Measurements from ENCODE around the gene IL31RA. TPM values are rescaled to one million over a fixed set of nuclear protein-coding genes. Genes with fewer than 3 reads are reported as not detected.

IL31RA gene
- total and polyA plus RNA-seq, 2 experiments from 2014 or later: not detected

DNA sequence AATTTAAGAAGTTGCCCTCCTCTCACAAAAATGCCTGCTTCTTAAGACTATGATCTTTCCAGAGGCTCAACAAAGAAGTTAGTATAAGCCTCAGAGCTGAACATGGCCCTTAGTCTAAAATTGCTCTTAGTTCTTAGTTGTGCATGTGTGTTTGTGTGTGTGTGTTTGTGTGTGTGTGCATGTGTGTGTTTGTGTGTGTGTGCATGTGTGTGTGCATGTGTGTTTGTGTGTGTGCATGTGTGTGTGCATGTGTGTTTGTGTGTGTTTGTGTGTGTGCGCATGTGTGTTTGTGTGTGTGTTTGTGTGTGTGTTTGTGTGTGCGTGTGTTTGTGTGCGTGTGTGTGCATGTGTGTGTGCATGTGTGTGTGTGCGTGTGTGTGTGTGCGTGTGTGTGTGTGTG, 15.8 kb downstream of the IL31RA start:
- Histone ChIP-seq H3K4me2 (no peak overlapping the region), H3K27ac (ENCODE audit: low read depth) (no peak overlapping the region), H3K4me3 (no peak overlapping the region), H3K4me1 (ENCODE audit: insufficient read depth) (no peaks in the 10 kb centered on the region), H3F3A (replicated peaks; ENCODE audit: low read depth) (no peaks in the 10 kb centered on the region), H3K9me2 (ENCODE audit: insufficient read depth) (no peaks in the 10 kb centered on the region; the same call in 1 of the 2 replicates), H2AFZ (no peak overlapping the region), H3K79me2 (replicated peaks; ENCODE audit: insufficient read depth) (no peaks in the 10 kb centered on the region), H4K20me1 (replicated peaks; ENCODE audit: insufficient read depth) (no peaks in the 10 kb centered on the region), H3K27me3 (ENCODE audit: insufficient read depth) (no peaks in the 10 kb centered on the region), H3K36me3 (ENCODE audit: insufficient read depth) (no peaks in the 10 kb centered on the region)
- H3K36me3 Mint-ChIP-seq (ENCODE audit: low read depth): no peaks in the 10 kb centered on the region
- no peak for TF ChIP-seq JUNB (IDR thresholded peaks at IDR 0.05; ENCODE audit: unreplicated experiment)
- no peak for TF ChIP-seq STAT1 (IDR thresholded peaks at IDR 0.05; ENCODE audit: unreplicated experiment)
- no peak for TF ChIP-seq POLR2AphosphoS5 (IDR thresholded peaks at IDR 0.05; ENCODE audit: low read depth)
- TF ChIP-seq, protein P1, sequence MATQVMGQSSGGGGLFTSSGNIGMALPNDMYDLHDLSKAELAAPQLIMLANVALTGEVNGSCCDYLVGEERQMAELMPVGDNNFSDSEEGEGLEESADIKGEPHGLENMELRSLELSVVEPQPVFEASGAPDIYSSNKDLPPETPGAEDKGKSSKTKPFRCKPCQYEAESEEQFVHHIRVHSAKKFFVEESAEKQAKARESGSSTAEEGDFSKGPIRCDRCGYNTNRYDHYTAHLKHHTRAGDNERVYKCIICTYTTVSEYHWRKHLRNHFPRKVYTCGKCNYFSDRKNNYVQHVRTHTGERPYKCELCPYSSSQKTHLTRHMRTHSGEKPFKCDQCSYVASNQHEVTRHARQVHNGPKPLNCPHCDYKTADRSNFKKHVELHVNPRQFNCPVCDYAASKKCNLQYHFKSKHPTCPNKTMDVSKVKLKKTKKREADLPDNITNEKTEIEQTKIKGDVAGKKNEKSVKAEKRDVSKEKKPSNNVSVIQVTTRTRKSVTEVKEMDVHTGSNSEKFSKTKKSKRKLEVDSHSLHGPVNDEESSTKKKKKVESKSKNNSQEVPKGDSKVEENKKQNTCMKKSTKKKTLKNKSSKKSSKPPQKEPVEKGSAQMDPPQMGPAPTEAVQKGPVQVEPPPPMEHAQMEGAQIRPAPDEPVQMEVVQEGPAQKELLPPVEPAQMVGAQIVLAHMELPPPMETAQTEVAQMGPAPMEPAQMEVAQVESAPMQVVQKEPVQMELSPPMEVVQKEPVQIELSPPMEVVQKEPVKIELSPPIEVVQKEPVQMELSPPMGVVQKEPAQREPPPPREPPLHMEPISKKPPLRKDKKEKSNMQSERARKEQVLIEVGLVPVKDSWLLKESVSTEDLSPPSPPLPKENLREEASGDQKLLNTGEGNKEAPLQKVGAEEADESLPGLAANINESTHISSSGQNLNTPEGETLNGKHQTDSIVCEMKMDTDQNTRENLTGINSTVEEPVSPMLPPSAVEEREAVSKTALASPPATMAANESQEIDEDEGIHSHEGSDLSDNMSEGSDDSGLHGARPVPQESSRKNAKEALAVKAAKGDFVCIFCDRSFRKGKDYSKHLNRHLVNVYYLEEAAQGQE (IDR thresholded peaks at IDR 0.05; ENCODE audit: unreplicated experiment): no peak
- TF ChIP-seq ZNF114 (CRISPR knock-in tag; IDR thresholded peaks at IDR 0.05): no peak
- TF ChIP-seq, protein P2, sequence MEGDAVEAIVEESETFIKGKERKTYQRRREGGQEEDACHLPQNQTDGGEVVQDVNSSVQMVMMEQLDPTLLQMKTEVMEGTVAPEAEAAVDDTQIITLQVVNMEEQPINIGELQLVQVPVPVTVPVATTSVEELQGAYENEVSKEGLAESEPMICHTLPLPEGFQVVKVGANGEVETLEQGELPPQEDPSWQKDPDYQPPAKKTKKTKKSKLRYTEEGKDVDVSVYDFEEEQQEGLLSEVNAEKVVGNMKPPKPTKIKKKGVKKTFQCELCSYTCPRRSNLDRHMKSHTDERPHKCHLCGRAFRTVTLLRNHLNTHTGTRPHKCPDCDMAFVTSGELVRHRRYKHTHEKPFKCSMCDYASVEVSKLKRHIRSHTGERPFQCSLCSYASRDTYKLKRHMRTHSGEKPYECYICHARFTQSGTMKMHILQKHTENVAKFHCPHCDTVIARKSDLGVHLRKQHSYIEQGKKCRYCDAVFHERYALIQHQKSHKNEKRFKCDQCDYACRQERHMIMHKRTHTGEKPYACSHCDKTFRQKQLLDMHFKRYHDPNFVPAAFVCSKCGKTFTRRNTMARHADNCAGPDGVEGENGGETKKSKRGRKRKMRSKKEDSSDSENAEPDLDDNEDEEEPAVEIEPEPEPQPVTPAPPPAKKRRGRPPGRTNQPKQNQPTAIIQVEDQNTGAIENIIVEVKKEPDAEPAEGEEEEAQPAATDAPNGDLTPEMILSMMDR (conservative IDR thresholded peaks at IDR 0.05; ENCODE audit: low read depth in 2 of 2): no peak
- DNase-seq (ENCODE audit: low spot score) (no peak), ATAC-seq (no peak)
- no peaks in the 10 kb centered on the region for H3K4me1 Mint-ChIP-seq
- H3K4me3 Mint-ChIP-seq: no peak overlapping the region
- H3K27me3 Mint-ChIP-seq (ENCODE audit: insufficient read depth, low read depth, poor library complexity): peaks cover 6% of the 10 kb centered on the region
- no peaks in the 10 kb centered on the region for H3K9me3 Mint-ChIP-seq
- no peak overlapping the region for H3K27ac Mint-ChIP-seq

DNA sequence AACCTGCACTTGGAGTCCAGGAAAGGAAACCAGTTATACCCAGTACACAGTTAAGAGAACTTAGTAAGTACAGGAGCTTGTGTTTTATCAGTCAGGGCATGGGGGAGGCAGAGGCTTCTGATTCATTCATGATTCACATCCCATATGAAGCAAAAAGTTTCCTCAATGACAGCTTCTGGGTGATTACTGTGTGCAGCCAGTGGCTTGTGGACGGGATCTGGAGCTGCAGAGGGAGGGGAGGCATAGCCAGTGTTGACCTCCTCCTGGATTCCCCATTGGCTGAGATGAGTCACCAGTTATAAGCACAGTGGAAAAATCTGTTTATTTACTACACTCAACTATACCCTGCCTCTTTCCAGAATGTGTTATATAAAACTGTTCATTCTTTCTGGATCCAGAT, 17.7 kb downstream of the IL31RA start:
- Histone ChIP-seq H3K9me2 (ENCODE audit: insufficient read depth) (no peaks in the 10 kb centered on the region; the same call in 1 of the 2 replicates), H3K27ac (ENCODE audit: low read depth) (no peak overlapping the region), H3K4me3 (no peak overlapping the region), H3F3A (replicated peaks; ENCODE audit: low read depth) (no peaks in the 10 kb centered on the region), H4K20me1 (replicated peaks; ENCODE audit: insufficient read depth) (no peaks in the 10 kb centered on the region), H3K36me3 (ENCODE audit: insufficient read depth) (no peaks in the 10 kb centered on the region), H3K4me1 (ENCODE audit: insufficient read depth) (no peaks in the 10 kb centered on the region), H2AFZ (peak overlapping the region; percentile 9; the same call in 1 of the 2 replicates), H3K79me2 (replicated peaks; ENCODE audit: insufficient read depth) (no peaks in the 10 kb centered on the region), H3K4me2 (no peak overlapping the region), H3K27me3 (ENCODE audit: insufficient read depth) (no peaks in the 10 kb centered on the region)
- no peak overlapping the region for H3K27ac Mint-ChIP-seq
- no peaks in the 10 kb centered on the region for H3K9me3 Mint-ChIP-seq
- TF ChIP-seq, protein P2 (conservative IDR thresholded peaks at IDR 0.05; ENCODE audit: low read depth in 2 of 2): no peak
- TF ChIP-seq CREB1 (CRISPR knock-in tag; IDR thresholded peaks at IDR 0.05; ENCODE audit: low read depth): no peak
- TF ChIP-seq ZNF331 (CRISPR knock-in tag; IDR thresholded peaks at IDR 0.05; ENCODE audit: low read depth): no peak
- TF ChIP-seq, protein P3, sequence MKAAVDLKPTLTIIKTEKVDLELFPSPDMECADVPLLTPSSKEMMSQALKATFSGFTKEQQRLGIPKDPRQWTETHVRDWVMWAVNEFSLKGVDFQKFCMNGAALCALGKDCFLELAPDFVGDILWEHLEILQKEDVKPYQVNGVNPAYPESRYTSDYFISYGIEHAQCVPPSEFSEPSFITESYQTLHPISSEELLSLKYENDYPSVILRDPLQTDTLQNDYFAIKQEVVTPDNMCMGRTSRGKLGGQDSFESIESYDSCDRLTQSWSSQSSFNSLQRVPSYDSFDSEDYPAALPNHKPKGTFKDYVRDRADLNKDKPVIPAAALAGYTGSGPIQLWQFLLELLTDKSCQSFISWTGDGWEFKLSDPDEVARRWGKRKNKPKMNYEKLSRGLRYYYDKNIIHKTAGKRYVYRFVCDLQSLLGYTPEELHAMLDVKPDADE (IDR thresholded peaks at IDR 0.05): no peak
- TF ChIP-seq, protein P1 (IDR thresholded peaks at IDR 0.05; ENCODE audit: unreplicated experiment): no peak
- no peak for TF ChIP-seq NANOG (IDR thresholded peaks at IDR 0.05; ENCODE audit: borderline replicate concordance)
- TF ChIP-seq STAT1 (IDR thresholded peaks at IDR 0.05; ENCODE audit: unreplicated experiment): no peak
- no peak for TF ChIP-seq POLR2AphosphoS5 (IDR thresholded peaks at IDR 0.05; ENCODE audit: low read depth)
- no peak for TF ChIP-seq ZNF114 (CRISPR knock-in tag; IDR thresholded peaks at IDR 0.05)
- no peak overlapping the region for H3K4me3 Mint-ChIP-seq
- no peaks in the 10 kb centered on the region for H3K4me1 Mint-ChIP-seq
- ATAC-seq (no peak), DNase-seq (ENCODE audit: low spot score) (no peak)
- H3K27me3 Mint-ChIP-seq (ENCODE audit: insufficient read depth, low read depth, poor library complexity): peaks cover 6% of the 10 kb centered on the region
- no peaks in the 10 kb centered on the region for H3K36me3 Mint-ChIP-seq (ENCODE audit: low read depth)
